Erythroblast (primary cell): Measurements from ENCODE around the gene LIG3.

Experiments
- GATA1 ChIP-seq: IDR thresholded peaks from 2 replicates; pipeline ENCODE4 v1.6.1; 2011; ENCODE audit warnings: low read depth, mild to moderate bottlenecking, control low read depth, low read length, moderate library complexity
- POLR2A ChIP-seq: IDR thresholded peaks from 2 replicates; pipeline ENCODE4 v1.6.1; 2011; ENCODE audit warnings: mild to moderate bottlenecking, low read length

GRCh38 chr17:35011671-35012216, 31.4 kb downstream of the LIG3 start:
- TF ChIP-seq POLR2A (no peak), GATA1 (no peak)
